ENCODE measurements around the gene SLC11A2.

The SLC11A2 gene

GRCh38 chr12:51009056-51009440, 17.1 kb downstream of the SLC11A2 start:
- DNase-seq (ENCODE audit: low read depth), result no peak
- TF ChIP-seq CTCF (IDR thresholded peaks at IDR 0.05; ENCODE audit: insufficient read depth, low read depth, low read length, missing control alignments), result no peak
- H3K4me3 ChIP-seq (ENCODE audit: low read length), result no peak overlapping the region

DNA sequence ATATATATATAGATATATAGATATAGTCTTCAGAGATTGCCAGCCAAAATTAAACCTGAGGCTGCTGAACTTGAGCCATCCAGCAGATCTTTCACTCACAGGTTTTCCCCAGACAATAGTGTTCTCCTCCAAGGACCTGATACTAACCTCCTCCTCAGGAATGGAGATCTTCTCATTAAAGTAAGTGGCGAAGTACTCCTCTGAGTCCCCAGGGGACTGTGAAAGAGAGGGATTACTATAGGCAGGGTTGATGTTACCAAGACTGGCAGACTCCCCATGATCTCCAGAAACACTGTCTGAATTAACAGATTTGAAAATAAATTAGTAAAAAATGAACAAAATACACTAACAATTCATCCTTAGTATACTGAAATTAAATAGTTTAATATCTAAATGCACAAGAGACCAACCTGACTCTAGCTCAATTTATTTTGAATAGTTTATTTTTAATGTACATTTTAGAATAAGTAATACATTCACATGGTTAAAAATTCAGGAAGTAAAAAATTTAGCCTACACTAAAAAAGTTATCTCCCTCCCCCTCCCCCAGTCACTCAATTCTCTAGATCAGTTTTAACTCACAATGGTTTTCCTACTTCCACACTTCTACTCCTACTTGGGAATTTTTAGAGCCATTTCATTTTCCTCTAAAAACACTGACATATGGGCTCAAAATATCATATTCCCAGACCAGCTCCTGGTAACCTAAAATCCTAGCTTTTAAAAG, 17.7 kb downstream of the SLC11A2 start:
- no peak for TF ChIP-seq CTCF (IDR thresholded peaks at IDR 0.05; ENCODE audit: insufficient read depth, low read depth, low read length, missing control alignments)
- no peak for DNase-seq (ENCODE audit: low read depth)
- H3K4me3 ChIP-seq (ENCODE audit: low read length), result no peak overlapping the region

GRCh38 chr12:51005671-51006070, 20.5 kb downstream of the SLC11A2 start:
- peak; percentile 40 for DNase-seq (ENCODE audit: low read depth)
- TF ChIP-seq CTCF (IDR thresholded peaks at IDR 0.05; ENCODE audit: insufficient read depth, low read depth, low read length, missing control alignments), result no peak
- no peak overlapping the region for H3K4me3 ChIP-seq (ENCODE audit: low read length)

DNA sequence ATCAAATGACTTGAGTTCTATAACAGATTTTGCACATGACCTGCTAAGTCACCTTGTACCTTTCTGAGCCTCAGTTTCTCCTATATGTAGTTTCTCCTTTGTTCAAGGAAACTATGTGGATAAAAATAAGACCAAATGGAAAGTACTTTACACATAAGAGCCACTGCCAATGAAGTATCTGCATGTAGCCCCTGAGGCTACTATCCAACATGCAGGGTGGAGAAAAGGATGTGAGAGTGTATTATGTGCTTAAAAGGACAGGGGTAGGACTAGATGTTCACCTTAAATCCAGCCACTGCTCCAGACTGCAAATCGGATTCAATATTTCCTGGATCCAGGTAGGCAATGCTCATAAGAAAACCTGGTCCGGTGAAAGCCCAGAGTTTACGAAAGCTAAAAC, 21.2 kb downstream of the SLC11A2 start:
- no peak for TF ChIP-seq CTCF (IDR thresholded peaks at IDR 0.05; ENCODE audit: insufficient read depth, low read depth, low read length, missing control alignments)
- H3K4me3 ChIP-seq (ENCODE audit: low read length), result no peak overlapping the region
- DNase-seq (ENCODE audit: low read depth), result no peak

GRCh38 chr12:51004504-51004903, 21.7 kb downstream of the SLC11A2 start:
- DNase-seq (ENCODE audit: low read depth), result no peak

DNA sequence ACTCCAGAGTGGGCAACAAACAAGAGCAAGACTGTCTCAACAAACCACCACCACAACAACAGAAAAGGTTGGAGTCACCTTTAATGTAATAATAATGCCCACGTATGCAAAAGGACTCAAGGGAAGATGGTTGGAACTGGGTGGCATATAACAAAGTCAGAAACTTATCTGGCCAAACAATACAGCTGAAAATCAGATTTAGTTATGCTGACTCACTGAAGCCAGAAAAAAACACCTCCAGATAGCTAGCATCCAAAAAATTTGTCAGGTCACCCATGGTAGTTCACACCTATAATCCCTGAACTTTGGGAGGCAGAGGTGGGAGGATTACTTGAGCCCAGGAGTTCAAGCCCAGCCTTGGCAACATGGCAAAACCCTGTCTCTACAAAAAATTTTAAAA, 24.4 kb downstream of the SLC11A2 start:
- no peak for DNase-seq (ENCODE audit: low read depth)
- TF ChIP-seq CTCF (IDR thresholded peaks at IDR 0.05; ENCODE audit: insufficient read depth, low read depth, low read length, missing control alignments), result no peak
- H3K4me3 ChIP-seq (ENCODE audit: low read length), result no peak overlapping the region

More at GRCh38 chr12:51004504-51004903, 21.7 kb downstream of the SLC11A2 start:
- H3K4me3 ChIP-seq (ENCODE audit: low read length), result no peak overlapping the region
- TF ChIP-seq CTCF (IDR thresholded peaks at IDR 0.05; ENCODE audit: insufficient read depth, low read depth, low read length, missing control alignments), result no peak

DNA sequence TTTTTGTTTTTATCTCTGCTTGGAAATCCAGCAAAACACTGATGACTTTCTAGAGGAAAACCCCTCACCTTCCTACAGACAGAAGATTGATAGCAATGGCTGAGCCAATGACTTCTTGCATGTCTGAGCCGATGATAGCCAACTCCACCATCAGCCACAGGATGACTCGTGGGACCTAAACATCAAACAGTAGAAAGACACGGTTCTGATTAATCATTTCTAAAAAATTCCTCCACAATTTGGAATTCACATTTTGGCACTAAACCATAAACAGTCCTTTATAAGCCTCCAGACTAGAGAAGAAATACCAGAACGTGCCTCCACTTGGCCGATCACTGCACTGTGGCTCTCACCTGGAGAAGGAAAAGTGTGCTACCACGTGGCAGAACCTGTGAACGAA, 25.9 kb downstream of the SLC11A2 start:
- no peak for TF ChIP-seq CTCF (IDR thresholded peaks at IDR 0.05; ENCODE audit: insufficient read depth, low read depth, low read length, missing control alignments)
- DNase-seq (ENCODE audit: low read depth), result peak; percentile 36
- H3K4me3 ChIP-seq (ENCODE audit: low read length), result no peak overlapping the region

Measured in epithelial cell of esophagus (primary cell).